ENCODE data around the gene RTBDN. TPM values are rescaled to one million over a fixed set of nuclear protein-coding genes. Genes with fewer than 3 reads are reported as not detected.

Gene RTBDN
- total RNA-seq, 1 experiment from 2014 or later, result 2.4 TPM

DNA sequence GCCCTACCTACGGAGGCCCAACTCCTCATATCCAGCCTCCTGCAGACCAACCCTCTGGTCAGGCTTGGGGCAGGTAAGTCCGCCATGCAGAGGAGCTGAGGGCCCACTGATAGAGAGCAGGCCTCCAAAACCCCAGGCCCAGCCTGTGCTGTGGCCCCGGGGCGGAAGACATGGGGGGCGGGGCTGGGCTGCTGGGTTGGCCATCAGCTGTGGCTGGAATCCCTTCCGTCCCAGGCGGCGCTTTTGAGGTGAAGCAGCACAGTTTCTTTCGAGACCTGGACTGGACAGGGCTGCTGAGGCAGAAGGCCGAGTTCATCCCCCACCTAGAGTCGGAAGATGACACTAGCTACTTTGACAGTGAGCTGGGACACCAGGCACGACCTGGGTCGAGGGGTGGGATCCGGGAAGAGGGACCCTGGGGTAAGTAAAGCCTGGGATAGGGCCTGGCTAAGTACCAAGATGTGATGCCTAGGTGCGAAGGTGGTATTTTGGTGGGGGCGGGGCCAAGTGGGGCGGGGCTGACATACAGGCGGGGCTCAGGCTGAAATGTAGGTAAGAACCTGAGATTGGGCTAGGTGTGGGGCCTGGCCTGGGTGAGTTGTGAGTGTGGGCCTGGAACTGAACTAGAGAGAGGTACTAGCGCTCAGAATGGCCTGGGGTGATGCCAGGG, 31.5 kb upstream of the RTBDN start:
- DNase-seq (ENCODE audit: low read depth, low spot score), result no peak
- no peaks in the 10 kb centered on the region for H3K36me3 ChIP-seq (ENCODE audit: control insufficient read depth, insufficient read depth, low read length)
- in situ Hi-C loops (cut with HindIII; ENCODE audit: low pct_unique_long_range_greater_than_20kb, low sequenced_read_pairs) (no loop called here), intact Hi-C loops (cut with micrococcal nuclease; ENCODE audit: unreplicated experiment) (no loop called here)
- no peaks in the 10 kb centered on the region for H3K4me1 ChIP-seq (ENCODE audit: control insufficient read depth, insufficient read depth, low read length)
- no TSS peak for BruUV-seq (replicated peaks)
- H3K27ac ChIP-seq (ENCODE audit: low read length), result no peak overlapping the region
- ATAC-seq, result no peak
- no peaks in the 10 kb centered on the region for H3K9me3 ChIP-seq (ENCODE audit: control insufficient read depth, insufficient read depth, low read depth, low read length)
- CTCF ChIA-PET, result interaction anchor here (1.0 kb wide), 1 partner anchor 19 kb away, joined by 3 read pairs; no protein-coding TSS in a partner anchor
- H3K27me3 ChIP-seq (ENCODE audit: control insufficient read depth, insufficient read depth, low read length), result no peaks in the 10 kb centered on the region
- TF ChIP-seq CTCF (IDR thresholded peaks at IDR 0.05) (no peak), POLR2AphosphoS5 (IDR thresholded peaks at IDR 0.05; ENCODE audit: low read depth, low read length) (no peak), TCF7L2 (IDR thresholded peaks at IDR 0.05; ENCODE audit: low read depth, low read length) (no peak), SIN3A (IDR thresholded peaks at IDR 0.05; ENCODE audit: borderline replicate concordance, insufficient read depth, low read depth, low read length) (no peak)
- POLR2A ChIA-PET, result no interaction called here
- H3K4me3 ChIP-seq (ENCODE audit: low read depth in 2 of 2, low read length in 2 of 2), result no peak overlapping the region

- H3K9me3 ChIP-seq (ENCODE audit: control insufficient read depth, insufficient read depth, low read depth, low read length), result no peaks in the 10 kb centered on the region
- DNase-seq (ENCODE audit: low read depth, low spot score) (no peak), ATAC-seq (no peak)
- no peak overlapping the region for H3K27ac ChIP-seq (ENCODE audit: low read length)
- no TSS peak for BruUV-seq (replicated peaks)
- no peak for TF ChIP-seq TCF7L2 (IDR thresholded peaks at IDR 0.05; ENCODE audit: low read depth, low read length)
- TF ChIP-seq SIN3A (IDR thresholded peaks at IDR 0.05; ENCODE audit: borderline replicate concordance, insufficient read depth, low read depth, low read length), result no peak
- no peak for TF ChIP-seq CTCF (IDR thresholded peaks at IDR 0.05)
- intact Hi-C loops (cut with micrococcal nuclease; ENCODE audit: unreplicated experiment), result no loop called here
- H3K36me3 ChIP-seq (ENCODE audit: control insufficient read depth, insufficient read depth, low read length), result no peaks in the 10 kb centered on the region
- in situ Hi-C loops (cut with HindIII; ENCODE audit: low pct_unique_long_range_greater_than_20kb, low sequenced_read_pairs), result no loop called here
- H3K27me3 ChIP-seq (ENCODE audit: control insufficient read depth, insufficient read depth, low read length), result no peaks in the 10 kb centered on the region
- POLR2A ChIA-PET, result no interaction called here
- no peak overlapping the region for H3K4me3 ChIP-seq (ENCODE audit: low read depth in 2 of 2, low read length in 2 of 2)
- H3K4me1 ChIP-seq (ENCODE audit: control insufficient read depth, insufficient read depth, low read length), result no peaks in the 10 kb centered on the region
- CTCF ChIA-PET, result interaction anchor here (0.5 to 1.2 kb wide), 4 partner anchors 8 to 47 kb away, joined by 3 to 6 read pairs (median 3); no protein-coding TSS in a partner anchor
These were observed 30.6 kb upstream of the RTBDN start for GRCh38 chr19:12864721-12865715.

- intact Hi-C loops (cut with micrococcal nuclease; ENCODE audit: unreplicated experiment), result no loop called here
- in situ Hi-C loops (cut with HindIII; ENCODE audit: low pct_unique_long_range_greater_than_20kb, low sequenced_read_pairs), result no loop called here
- CTCF ChIA-PET, result interaction anchor here (1.2 kb wide), 1 partner anchor 16 kb away, joined by 3 read pairs; no protein-coding TSS in a partner anchor
- Histone ChIP-seq H3K4me1 (ENCODE audit: control insufficient read depth, insufficient read depth, low read length) (no peaks in the 10 kb centered on the region), H3K36me3 (ENCODE audit: control insufficient read depth, insufficient read depth, low read length) (no peaks in the 10 kb centered on the region), H3K9me3 (ENCODE audit: control insufficient read depth, insufficient read depth, low read depth, low read length) (no peaks in the 10 kb centered on the region), H3K4me3 (ENCODE audit: low read depth in 2 of 2, low read length in 2 of 2) (no peak overlapping the region), H3K27ac (ENCODE audit: low read length) (no peak overlapping the region), H3K27me3 (ENCODE audit: control insufficient read depth, insufficient read depth, low read length) (no peaks in the 10 kb centered on the region)
- POLR2A ChIA-PET, result no interaction called here
- TF ChIP-seq POLR2AphosphoS5 (IDR thresholded peaks at IDR 0.05; ENCODE audit: low read depth, low read length) (no peak), REST (IDR thresholded peaks at IDR 0.05; ENCODE audit: insufficient read depth in 1 of 2, low read depth in 2 of 2, low read length in 1 of 2) (no peak), SIN3A (IDR thresholded peaks at IDR 0.05; ENCODE audit: borderline replicate concordance, insufficient read depth, low read depth, low read length) (no peak), CTCF (IDR thresholded peaks at IDR 0.05) (no peak), TCF7L2 (IDR thresholded peaks at IDR 0.05; ENCODE audit: low read depth, low read length) (no peak)
- DNase-seq (ENCODE audit: low read depth, low spot score), result no peak
- ATAC-seq, result no peak
- no TSS peak for BruUV-seq (replicated peaks)
These were observed 29.8 kb upstream of the RTBDN start for GRCh38 chr19:12864143-12864542.

Data from Panc1 (cell line).